Stimulated activated CD4-positive, alpha-beta T cell treated with anti-CD3 and anti-CD28 coated beads, Interleukin-15, amount 100 ng/mL, for 1 hour (primary cell): Measurements from ENCODE around the gene MELTF.
"Not testable (repeated sequence)": the region's sequence is repeated elsewhere in the genome, so short reads cannot be mapped to it uniquely, and the experiment has no call there.

Experiments
- DNase-seq, 2 donors: peaks; one replicate each; pipeline ENCODE4 v3.0.0-alpha.2; 2020; ENCODE audit warnings: low read depth in 1 of 2, low spot score in 1 of 2

Gene MELTF

DNA sequence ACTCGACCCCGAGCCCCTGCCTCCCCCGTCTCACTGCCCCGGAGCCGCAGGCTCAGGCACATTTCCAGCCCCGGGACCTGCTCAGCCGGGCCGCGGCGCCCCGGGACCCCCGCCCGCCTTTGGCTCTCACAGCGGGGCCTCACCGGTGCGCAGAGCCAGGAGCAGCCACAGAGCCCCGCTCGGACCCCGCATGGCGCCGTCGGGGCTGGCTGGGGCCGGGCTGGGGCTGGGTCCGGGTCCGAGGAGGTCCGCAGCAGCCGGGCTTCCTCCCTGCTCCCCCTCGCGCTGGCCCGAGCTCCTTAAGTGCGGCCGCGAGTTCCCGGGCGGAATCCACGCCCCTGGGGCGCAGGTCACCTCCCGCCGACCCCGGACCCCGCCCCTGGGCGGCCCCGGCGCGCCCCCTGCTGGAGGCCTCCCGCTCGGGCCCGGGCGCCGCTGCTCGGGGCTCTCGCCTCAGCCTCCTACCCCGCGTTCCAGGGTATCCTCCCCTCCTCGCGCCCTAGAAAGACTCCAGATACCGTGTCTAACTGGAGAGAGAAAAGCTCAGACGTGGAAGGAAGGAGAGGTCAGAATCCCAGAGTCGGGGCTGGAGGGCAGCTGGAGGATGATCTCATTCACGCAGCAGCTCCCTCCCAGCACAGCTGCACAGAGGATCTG lies at the start of gene MELTF:
Gene MELTF, minus strand, starts transcription at position 307 of the 657 bp plus-strand sequence. Its CDS starts 115 bp downstream, at position 192.
- peak; percentile 42 to 70 for DNase-seq

GRCh38 chr3:197076415-197076814 lies 46.8 kb upstream of the MELTF start:
- DNase-seq = no peak

DNA sequence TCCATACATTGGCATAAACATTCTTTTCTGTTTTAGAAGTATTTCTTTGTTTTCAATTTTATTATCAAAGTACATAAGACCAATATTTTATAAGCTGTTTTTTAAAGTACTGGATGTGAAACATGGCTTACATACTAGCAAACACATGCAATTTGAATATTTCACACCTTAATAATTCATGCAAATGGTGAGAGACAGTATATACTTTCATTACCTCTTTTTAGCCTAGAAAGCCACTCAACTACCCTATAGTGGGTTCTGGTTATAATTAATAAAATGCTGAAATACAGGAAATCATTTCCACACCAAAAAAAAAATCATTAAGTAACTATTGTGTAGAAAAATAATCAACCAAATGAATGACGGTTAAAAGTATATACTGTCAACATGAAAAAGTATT lies 38.5 kb upstream of the MELTF start:
- DNase-seq = no peak

- no peak for DNase-seq
These were observed 35.2 kb upstream of the MELTF start for GRCh38 chr3:197064771-197065170.

DNA sequence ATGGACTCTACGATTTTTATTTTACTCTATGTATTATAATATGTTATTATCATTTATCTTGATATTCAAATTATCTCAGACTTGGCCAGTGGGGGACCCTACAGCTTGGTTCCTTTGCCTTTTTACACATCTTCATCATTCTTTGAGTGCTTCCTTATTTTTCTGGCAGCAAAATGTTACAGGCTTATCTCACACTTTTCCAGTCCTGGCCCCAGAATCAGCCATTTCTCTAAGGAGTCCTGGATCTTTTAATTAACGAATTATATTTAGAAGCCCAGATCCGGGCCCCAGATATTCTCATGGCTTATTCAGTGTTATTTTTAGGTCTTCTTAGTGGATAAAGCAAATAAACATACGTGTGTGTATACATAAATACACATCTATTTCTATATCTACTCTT lies 32.8 kb upstream of the MELTF start:
- no peak for DNase-seq

DNA sequence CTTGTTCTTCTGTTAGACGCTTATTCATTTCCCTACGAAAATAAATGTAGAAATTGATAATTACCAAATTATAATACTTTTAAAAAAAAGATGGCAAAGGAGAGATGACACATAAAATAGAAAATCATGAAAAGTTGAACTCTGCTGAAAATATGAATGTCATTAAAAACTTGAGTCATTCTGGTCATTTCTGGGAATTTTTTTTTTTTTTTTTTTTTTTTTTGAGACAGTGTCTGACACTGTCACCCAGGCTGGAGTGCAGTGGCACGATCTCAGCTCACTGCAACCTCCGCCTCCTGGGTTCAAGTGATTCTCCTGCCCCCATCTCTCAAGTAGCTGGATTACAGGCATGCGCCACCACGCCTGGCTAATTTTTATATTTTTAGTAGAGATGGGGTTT lies 22.0 kb upstream of the MELTF start:
- DNase-seq = not testable (repeated sequence)

GRCh38 chr3:197050511-197050910 lies 20.9 kb upstream of the MELTF start:
- DNase-seq = no peak

GRCh38 chr3:197042539-197042938 lies 12.9 kb upstream of the MELTF start:
- DNase-seq = no peak

GRCh38 chr3:197041875-197042488 lies 12.4 kb upstream of the MELTF start:
- DNase-seq = no peak

GRCh38 chr3:197040658-197041057 lies 11.0 kb upstream of the MELTF start:
- DNase-seq = no peak

GRCh38 chr3:197038679-197039462 lies 9.3 kb upstream of the MELTF start:
- DNase-seq = no peak

DNA sequence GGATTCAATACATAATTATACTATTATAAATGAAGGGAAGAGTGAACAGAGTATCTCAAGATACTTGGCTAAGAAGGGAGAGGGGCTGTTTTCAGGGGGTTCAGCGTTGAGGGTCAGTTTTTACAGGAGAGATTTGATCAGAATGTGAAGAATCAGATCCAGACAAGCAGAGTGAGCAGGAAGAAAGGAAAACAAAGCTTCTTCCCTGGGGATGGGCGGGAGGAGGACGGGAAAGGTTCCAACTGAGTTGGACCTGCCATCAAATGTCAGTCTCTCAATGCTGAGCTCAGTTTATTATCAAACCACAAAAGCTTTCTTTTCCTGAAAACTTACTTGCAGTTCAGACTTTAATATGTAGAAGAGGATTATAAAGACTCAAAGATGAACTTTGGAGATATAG lies 6.0 kb upstream of the MELTF start:
- DNase-seq = no peak

DNA sequence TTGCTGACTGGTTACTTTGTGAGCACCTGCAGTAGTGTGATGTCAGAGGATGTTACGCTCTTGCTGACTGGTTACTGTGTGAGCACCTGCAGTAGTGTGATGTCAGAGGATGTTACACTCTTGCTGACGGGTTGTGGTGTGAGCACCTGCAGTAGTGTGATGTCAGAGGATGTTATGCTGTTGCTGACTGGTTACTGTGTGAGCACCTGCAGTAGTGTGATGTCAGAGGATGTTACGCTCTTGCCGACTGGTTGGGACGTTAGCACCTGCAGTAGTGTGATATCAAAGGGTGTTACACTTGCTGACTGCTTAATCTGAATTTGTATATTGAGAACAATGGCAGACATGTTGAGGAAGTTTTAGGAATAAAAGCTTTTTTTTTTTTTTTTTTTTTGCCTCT lies 5.2 kb upstream of the MELTF start:
- not testable (repeated sequence) for DNase-seq

- not testable (repeated sequence) for DNase-seq
These were observed 4.1 kb upstream of the MELTF start for GRCh38 chr3:197033764-197034163.

DNA sequence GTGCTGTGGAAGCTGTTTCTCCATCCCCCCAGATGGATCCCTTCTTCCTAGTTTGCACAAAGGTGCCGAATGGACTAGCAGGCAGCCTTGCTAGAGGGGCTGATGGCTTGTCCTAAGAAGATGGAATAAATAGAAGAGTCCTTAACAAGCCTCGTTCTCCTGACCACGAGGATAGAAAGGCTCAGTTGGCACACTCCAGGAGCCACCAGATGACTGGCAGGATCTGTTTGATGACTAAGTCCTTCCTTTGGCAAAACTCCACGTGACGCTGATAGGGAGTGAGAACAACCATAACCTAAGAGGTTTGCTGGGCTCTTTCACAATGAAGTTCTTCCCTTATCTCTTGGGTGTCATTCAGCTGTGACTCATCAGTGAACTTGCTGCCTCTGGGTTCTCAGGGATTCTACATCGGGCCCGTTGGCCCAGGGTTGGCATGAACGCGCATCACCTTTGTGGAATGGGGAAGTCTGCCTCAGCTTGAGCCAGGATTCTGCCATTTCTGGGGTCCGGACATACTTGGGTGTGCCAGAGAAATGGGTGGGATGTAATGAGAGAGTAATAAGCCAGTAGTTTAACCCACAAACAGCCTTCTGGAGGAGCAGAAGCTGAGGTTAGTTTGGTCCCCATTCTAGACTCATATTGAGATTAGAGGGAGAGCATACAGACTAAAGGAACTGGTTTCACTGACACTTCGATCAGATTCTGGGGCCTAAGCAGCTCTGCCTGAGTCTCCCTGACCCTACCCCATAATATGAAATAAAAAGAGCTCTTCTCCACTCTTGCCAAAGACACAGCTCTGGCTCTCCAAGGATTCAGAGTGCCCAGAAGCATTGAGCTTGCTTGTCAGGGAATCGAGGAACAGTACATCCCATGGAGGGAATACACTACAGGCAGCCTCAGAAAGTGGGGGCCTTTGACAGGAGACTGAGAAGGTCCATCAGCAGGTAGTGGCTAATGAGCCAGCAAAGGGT lies 2.0 kb upstream of the MELTF start:
- no peak for DNase-seq

GRCh38 chr3:197030379-197031314 lies 1.0 kb upstream of the MELTF start:
- DNase-seq = no peak

- DNase-seq = no peak
These were observed 698 bp downstream of the MELTF start for GRCh38 chr3:197028728-197029510.

GRCh38 chr3:197027896-197028727 lies 1.5 kb downstream of the MELTF start:
- no peak for DNase-seq
